GM18505 (cell line): Measurements from ENCODE around the gene PTH2.
"Not testable (repeated sequence)": the region's sequence is repeated elsewhere in the genome, so short reads cannot be mapped to it uniquely, and the experiment has no call there.

Experiments
- ATAC-seq: cut with Tn5 transposase; IDR thresholded peaks from one replicate; pipeline ENCODE4 v1.9.1; 2021; ENCODE audit not compliant: unreplicated experiment
- POLR2A ChIP-seq: IDR thresholded peaks from 4 replicates; pipeline ENCODE4 v1.6.1; 2011; ENCODE audit warnings: borderline replicate concordance; ENCODE audit not compliant: insufficient read depth, insufficient read length; ENCODE audit errors: extremely low read depth

The PTH2 gene

GRCh38 chr19:49453757-49454240 lies 30.6 kb upstream of the PTH2 start:
- no peak for TF ChIP-seq POLR2A
- no peak for ATAC-seq

GRCh38 chr19:49453013-49453756 lies 29.9 kb upstream of the PTH2 start, which contains the start of gene ALDH16A1:
ALDH16A1 (plus strand) TSS chr19:49453225; CDS start chr19:49453332, 107 bp downstream.
- peak; percentile 94 for TF ChIP-seq POLR2A
- ATAC-seq: peak; percentile 79

- ATAC-seq: peak; percentile 56
- peak; percentile 70 for TF ChIP-seq POLR2A
These were observed 28.4 kb upstream of the PTH2 start, which contains the start of gene PIH1D1 for GRCh38 chr19:49451430-49452181. PIH1D1 (minus strand) TSS chr19:49451814; CDS start chr19:49451574, 240 bp downstream.

- ATAC-seq: no peak
- TF ChIP-seq POLR2A: no peak
These were observed 27.2 kb upstream of the PTH2 start for GRCh38 chr19:49450405-49450804.

GRCh38 chr19:49448432-49448786 lies 25.2 kb upstream of the PTH2 start:
- TF ChIP-seq POLR2A: no peak
- ATAC-seq: no peak

- ATAC-seq: no peak
- TF ChIP-seq POLR2A: no peak
These were observed 24.5 kb upstream of the PTH2 start for GRCh38 chr19:49447485-49448431.

- ATAC-seq: no peak
- no peak for TF ChIP-seq POLR2A
These were observed 22.8 kb upstream of the PTH2 start for GRCh38 chr19:49445997-49446396.

- ATAC-seq: not testable (repeated sequence)
These were observed 21.0 kb upstream of the PTH2 start for GRCh38 chr19:49444100-49444700.

GRCh38 chr19:49443366-49444099 lies 20.3 kb upstream of the PTH2 start:
- TF ChIP-seq POLR2A: no peak
- peak; percentile 71 for ATAC-seq

GRCh38 chr19:49442771-49443365 lies 19.6 kb upstream of the PTH2 start:
- peak; percentile 20 for ATAC-seq
- no peak for TF ChIP-seq POLR2A

GRCh38 chr19:49442354-49442753 lies 19.1 kb upstream of the PTH2 start:
- no peak for ATAC-seq
- no peak for TF ChIP-seq POLR2A

- no peak for ATAC-seq
- no peak for TF ChIP-seq POLR2A
These were observed 18.7 kb upstream of the PTH2 start for GRCh38 chr19:49441960-49442350.
